Adrenal gland (tissue), 5 donors: ENCODE measurements around the gene KRTAP1-1.

Experiments
- POLR2A ChIP-seq, 2 donors: fragments of 450-650 bp; IDR thresholded peaks; one replicate each; pipeline ENCODE4 v1.6.1; 2017; ENCODE audit warnings: antibody characterized with exemption in 2 of 2, mild to moderate bottlenecking in 2 of 2, moderate library complexity in 1 of 2
- TF ChIP-seq, protein P1 (sequence below), 6 experiments: fragments of 450-650 bp in 4 of 6; fragments of 200-600 bp in 2 of 6; sonication (generic) in 1 of 6; IDR thresholded peaks; 1 replicate in 5 of 6; 2 replicates in 1 of 6; pipeline versions ENCODE4 v1.5.1 to v1.8.0; 2016 to 2021; ENCODE audit warnings: antibody characterized with exemption in 6 of 6, mild to moderate bottlenecking in 2 of 6, moderate library complexity in 1 of 6
- donor health status: DM: no; HTN: no; CAD: no.

DNA sequence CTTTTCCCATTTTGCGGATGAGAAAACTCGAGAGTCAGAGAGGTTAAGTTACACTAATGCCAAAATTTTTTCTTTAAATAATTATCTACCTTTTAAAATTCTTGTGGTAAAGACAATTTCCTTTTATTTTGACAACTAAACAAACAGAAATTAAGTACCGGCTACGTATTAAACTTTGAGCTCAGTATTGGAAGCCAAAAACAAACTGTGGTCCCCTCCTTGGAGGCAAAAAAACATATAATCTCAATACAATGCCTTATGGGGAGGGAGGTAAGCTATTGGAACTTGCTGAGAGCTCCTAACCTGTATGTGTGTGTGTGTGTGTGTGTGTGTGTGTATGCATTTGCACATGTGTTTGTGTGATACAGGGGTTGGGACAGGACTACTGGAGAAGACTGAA, 22.2 kb upstream of the KRTAP1-1 start:
- TF ChIP-seq POLR2A (IDR thresholded peaks at IDR 0.05): no peak
- TF ChIP-seq, protein P1, sequence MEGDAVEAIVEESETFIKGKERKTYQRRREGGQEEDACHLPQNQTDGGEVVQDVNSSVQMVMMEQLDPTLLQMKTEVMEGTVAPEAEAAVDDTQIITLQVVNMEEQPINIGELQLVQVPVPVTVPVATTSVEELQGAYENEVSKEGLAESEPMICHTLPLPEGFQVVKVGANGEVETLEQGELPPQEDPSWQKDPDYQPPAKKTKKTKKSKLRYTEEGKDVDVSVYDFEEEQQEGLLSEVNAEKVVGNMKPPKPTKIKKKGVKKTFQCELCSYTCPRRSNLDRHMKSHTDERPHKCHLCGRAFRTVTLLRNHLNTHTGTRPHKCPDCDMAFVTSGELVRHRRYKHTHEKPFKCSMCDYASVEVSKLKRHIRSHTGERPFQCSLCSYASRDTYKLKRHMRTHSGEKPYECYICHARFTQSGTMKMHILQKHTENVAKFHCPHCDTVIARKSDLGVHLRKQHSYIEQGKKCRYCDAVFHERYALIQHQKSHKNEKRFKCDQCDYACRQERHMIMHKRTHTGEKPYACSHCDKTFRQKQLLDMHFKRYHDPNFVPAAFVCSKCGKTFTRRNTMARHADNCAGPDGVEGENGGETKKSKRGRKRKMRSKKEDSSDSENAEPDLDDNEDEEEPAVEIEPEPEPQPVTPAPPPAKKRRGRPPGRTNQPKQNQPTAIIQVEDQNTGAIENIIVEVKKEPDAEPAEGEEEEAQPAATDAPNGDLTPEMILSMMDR (IDR thresholded peaks at IDR 0.05): no peak
